ENCODE results near the gene SRSF3. TPM values are rescaled to one million over a fixed set of nuclear protein-coding genes. Genes with fewer than 3 reads are reported as not detected.
"Not testable (repeated sequence)": the region's sequence is repeated elsewhere in the genome, so short reads cannot be mapped to it uniquely, and the experiment has no call there.

SRSF3 gene
- total RNA-seq, 4 donors from 2014 or later: 114 to 272 (median 177) TPM

DNA sequence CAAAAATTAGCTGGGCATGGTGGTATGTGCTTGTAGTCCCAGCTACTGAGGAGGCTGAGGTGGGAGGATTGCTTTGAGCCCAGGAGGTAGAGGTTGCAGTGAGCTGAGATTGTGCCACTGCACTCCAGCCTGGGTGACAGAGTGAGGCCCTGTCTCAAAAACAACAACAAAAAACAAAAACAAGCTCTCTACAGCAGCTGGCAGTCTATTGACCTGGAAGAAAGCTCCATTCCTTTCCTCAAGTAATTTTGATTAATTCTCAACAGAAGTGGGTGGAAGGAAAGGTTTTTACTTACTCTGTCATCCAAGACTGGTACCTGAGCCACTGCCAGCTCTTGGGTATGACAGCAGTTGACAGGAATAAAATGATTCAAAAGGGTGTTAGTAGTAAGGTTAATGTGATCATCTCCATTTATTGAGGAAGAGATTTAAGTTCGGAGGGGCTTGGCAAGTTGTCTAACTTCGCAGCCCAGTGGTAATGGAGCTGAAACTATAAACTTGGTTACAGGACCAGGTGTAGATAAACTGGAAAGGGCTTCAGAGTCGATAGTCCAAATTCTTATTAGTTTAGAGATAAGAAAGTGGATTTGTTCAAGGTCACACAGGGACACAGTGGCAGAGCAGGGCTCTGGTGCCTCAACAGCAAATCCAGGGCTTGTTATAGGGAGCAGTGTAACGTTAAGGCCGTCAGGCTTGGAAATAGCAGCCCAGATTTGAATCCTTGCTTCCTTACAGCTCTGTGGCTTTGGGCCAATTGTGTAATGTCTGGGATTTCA is 14.8 kb downstream of the SRSF3 start:
- TF ChIP-seq POLR2A (IDR thresholded peaks at IDR 0.05): no peak
- TF ChIP-seq, protein P1, sequence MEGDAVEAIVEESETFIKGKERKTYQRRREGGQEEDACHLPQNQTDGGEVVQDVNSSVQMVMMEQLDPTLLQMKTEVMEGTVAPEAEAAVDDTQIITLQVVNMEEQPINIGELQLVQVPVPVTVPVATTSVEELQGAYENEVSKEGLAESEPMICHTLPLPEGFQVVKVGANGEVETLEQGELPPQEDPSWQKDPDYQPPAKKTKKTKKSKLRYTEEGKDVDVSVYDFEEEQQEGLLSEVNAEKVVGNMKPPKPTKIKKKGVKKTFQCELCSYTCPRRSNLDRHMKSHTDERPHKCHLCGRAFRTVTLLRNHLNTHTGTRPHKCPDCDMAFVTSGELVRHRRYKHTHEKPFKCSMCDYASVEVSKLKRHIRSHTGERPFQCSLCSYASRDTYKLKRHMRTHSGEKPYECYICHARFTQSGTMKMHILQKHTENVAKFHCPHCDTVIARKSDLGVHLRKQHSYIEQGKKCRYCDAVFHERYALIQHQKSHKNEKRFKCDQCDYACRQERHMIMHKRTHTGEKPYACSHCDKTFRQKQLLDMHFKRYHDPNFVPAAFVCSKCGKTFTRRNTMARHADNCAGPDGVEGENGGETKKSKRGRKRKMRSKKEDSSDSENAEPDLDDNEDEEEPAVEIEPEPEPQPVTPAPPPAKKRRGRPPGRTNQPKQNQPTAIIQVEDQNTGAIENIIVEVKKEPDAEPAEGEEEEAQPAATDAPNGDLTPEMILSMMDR (IDR thresholded peaks at IDR 0.05): no peak
- WGBS, 2 donors: 67% methylated on average over 5 of the region's 5 CpGs
- no peak overlapping the region for H3K4me3 ChIP-seq (ENCODE audit: low read depth, poor library complexity, severe bottlenecking)
- DNase-seq (ENCODE audit: low spot score in 2 of 2): peak in 1 of 2 donors; percentile 66
- intact Hi-C loops (cut with DNase I; ENCODE audit: low total_unique reads): no loop called here

DNA sequence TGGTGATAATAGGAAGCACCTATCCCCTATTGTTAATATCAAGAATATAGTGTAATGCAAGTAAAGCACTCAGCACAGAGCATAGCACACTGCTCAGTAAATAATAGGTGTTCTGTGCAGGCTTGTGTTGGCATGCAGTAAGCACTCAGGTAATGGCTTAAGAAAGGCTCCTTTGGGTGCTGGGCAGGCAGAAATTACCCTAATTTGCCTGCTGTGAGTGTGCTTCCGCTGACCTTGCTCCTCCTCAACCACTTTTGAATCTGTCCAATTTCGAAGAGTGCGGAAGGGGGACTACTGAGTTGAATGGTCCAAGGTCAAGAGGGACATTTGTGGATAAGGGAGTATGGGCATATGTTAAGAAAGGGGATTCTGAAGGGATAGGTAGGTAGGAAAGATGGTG is 15.4 kb downstream of the SRSF3 start:
- TF ChIP-seq POLR2A (IDR thresholded peaks at IDR 0.05): no peak
- TF ChIP-seq, protein P1 (IDR thresholded peaks at IDR 0.05): no peak
- WGBS, 2 donors: 97 to 99% methylated on average over 3 of the region's 3 CpGs
- intact Hi-C loops (cut with DNase I; ENCODE audit: low total_unique reads): no loop called here

DNA sequence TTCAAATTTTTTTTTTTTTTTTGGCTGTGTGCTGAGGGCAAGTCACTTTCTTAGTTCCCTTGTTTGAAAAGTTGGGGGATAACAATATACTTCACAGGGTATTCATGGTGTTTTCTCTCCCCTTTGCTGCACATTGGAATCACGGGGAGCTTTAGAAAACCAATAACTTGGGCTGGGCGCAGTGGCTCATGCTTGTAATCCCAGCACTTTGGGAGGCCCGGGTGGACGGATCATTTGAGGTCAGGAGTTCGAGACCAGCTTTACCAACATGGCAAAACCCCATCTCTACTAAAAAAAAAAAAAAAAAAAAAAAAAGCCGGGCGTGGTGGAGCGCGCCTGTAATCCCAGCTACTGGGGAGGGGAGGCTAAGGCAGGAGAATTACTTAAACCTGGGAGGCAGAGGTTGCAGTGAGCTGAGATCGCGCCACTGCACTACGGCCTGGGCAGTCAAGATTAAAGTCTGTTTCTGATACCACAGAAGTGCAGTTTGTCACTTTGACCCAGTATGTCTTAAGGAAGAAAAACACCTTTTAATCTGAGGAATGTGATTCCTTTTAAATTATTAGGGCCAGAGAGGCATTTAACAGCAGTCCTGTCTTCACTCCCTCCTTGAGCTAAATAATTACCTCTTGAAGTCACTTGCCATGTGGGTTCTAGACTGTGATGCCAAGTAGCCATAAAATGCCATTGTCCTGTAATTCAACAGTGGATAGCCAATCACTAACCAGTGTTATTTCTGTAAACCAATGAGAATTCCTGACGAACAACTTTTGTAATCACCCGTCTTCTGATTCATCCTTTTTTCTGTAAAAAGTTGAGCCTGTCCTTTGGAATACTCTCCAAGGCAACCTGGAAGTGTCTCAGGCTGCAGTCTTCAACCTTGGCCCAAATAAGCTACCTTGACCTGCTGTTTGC is 16.1 kb downstream of the SRSF3 start:
- no peak for TF ChIP-seq POLR2A (IDR thresholded peaks at IDR 0.05)
- TF ChIP-seq, protein P1 (IDR thresholded peaks at IDR 0.05): no peak
- H3K4me3 ChIP-seq (ENCODE audit: low read depth, poor library complexity, severe bottlenecking): no peak overlapping the region
- 88 to 92% methylated on average over 14 of the region's 14 CpGs for WGBS, 2 donors
- intact Hi-C loops (cut with DNase I; ENCODE audit: low total_unique reads): no loop called here
- peak in 1 of 2 donors; percentile 64 for DNase-seq (ENCODE audit: low spot score in 2 of 2)

More for the DNA sequence above, 15.4 kb downstream of the SRSF3 start:
- H3K4me3 ChIP-seq (ENCODE audit: low read depth, poor library complexity, severe bottlenecking): no peak overlapping the region
- peak in 1 of 2 donors; percentile 26 for DNase-seq (ENCODE audit: low spot score in 2 of 2)

DNA sequence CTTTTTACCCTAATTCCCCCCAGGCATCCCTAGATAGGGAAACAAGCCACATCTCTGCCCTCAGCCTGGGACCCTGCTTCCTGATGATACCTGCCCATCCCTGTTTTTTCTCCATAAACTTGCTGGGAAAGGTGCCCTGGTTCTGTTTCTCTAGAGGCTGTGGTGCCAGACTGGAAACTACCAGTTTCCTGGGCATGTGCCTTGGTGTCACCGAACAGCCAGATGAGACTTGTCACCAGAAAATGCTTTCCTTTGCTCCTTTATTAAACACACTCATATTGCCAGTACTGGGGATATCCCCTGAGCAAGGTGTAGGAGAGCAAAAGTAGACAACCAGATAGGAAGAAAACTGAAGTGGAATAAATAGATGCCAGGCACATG is 16.8 kb downstream of the SRSF3 start:
- DNase-seq (ENCODE audit: low spot score in 2 of 2): peak in 1 of 2 donors; percentile 63
- intact Hi-C loops (cut with DNase I; ENCODE audit: low total_unique reads): no loop called here
- WGBS, 2 donors: 47 to 72% methylated on average over 1 of the region's 1 CpG
- H3K4me3 ChIP-seq (ENCODE audit: low read depth, poor library complexity, severe bottlenecking): no peak overlapping the region
- TF ChIP-seq POLR2A (IDR thresholded peaks at IDR 0.05): no peak
- TF ChIP-seq, protein P1 (IDR thresholded peaks at IDR 0.05): no peak

DNA sequence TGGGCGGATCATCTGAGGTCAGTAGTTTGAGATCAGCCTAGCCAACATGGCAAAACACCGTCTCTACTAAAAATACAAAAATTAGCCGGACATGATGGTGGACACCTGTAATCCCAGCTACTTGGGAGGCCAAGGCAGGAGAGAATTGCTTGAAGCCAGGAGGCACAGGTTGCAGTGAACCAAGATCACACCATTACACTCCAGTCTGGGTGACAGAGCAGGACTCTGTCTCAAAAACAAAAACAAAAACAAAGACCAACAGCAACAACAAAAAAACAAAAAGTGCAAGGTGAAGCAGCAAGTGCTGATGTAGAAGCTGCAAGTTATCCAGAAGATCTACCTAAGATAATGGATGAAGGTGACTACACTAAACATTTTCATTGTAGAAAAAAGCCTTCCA is 17.5 kb downstream of the SRSF3 start:
- intact Hi-C loops (cut with DNase I; ENCODE audit: low total_unique reads); DNase-seq (ENCODE audit: low spot score in 2 of 2): not testable (repeated sequence)
- 90 to 93% methylated on average over 3 of the region's 3 CpGs for WGBS, 2 donors

DNA sequence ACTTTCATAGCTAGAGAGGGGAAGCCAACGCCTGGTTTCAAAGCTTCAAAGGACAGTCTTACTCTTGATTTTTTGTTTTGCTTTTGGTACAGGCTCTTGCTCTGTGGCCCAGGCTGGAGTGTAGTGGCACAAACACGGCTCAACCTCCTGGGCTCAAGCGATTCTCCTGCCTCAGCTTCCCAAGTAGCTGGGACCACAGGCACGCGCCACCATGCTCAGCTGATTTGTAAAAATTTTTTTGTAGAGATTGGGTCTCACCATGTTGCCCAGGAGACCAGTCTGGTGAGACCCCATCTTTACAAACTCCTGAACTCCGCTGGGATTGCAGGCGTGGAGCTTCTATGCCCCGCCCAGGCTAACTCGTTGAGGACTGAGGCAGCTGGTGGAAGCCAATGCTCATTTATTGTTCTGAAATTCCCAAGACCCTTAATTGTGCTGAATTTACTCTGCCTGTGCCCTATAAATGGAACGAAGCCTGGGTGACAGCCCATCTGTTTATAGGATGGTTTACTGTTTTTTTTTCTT is 18.0 kb downstream of the SRSF3 start:
- WGBS, 2 donors: 88 to 95% methylated on average over 10 of the region's 10 CpGs
- no peak overlapping the region for H3K4me3 ChIP-seq (ENCODE audit: low read depth, poor library complexity, severe bottlenecking)
- intact Hi-C loops (cut with DNase I; ENCODE audit: low total_unique reads): no loop called here
- TF ChIP-seq POLR2A (IDR thresholded peaks at IDR 0.05): no peak
- TF ChIP-seq, protein P1 (IDR thresholded peaks at IDR 0.05): no peak
- DNase-seq (ENCODE audit: low spot score in 2 of 2): peak in 1 of 2 donors; percentile 46

More for the DNA sequence above, 17.5 kb downstream of the SRSF3 start:
- not testable (repeated sequence) for H3K4me3 ChIP-seq (ENCODE audit: low read depth, poor library complexity, severe bottlenecking)

Data from lower leg skin (tissue), 4 donors.